GM12874 (cell line): Measurements from ENCODE around the gene CYP2A7.

Source experiments
- CTCF ChIP-seq: IDR thresholded peaks from 2 replicates; pipeline ENCODE4 v1.5.1; 2011; ENCODE audit warnings: low read depth, mild to moderate bottlenecking, control low read depth, low read length, moderate library complexity; ENCODE audit not compliant: insufficient read depth

Gene CYP2A7

GRCh38 chr19:40829205-40829604 lies 52.8 kb downstream of the CYP2A7 start:
- TF ChIP-seq CTCF = no peak

DNA sequence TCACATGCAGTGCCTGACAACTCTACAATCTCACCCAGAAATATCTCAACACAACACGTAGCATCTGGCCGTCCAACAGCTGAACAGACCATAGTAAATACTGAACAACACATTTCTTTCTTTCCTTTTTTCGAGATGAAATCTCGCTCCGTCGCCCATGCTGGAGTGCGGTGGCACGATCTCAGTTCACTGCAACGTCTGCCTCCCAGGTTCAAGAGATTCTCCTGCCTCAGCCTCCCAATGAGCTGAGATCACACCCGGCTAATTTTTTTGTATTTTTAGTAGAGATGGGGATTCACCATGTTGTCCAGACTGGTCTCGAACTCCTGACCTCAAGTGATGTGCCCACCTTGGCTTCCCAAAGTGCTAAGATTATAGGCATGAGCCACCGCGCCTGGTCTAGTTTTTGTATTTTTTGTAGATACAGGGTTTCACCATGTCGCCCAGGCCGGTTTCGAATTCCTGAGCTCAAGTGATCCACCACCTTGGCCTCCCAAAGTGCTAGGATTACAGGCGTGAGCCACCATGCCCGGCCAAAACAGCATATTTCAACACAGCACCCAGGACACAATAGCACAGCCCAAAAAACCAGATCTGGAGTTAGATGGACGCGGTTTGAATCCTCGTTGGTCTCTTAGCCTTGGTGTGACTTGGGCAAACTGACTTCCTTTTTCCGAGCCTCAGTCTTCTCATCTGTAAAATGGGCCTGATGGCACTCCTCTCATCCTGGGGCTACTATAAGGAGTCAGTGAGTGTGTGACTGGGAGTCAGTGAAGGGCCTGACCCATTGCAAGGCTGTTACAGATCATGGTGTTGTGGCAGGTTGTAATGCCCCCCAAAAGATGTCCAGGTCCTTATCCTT lies 54.4 kb downstream of the CYP2A7 start:
- TF ChIP-seq CTCF = no peak
